ENCODE results near the gene ANKZF1.
"Not testable (repeated sequence)": the region's sequence is repeated elsewhere in the genome, so short reads cannot be mapped to it uniquely, and the experiment has no call there.

The ANKZF1 gene

DNA sequence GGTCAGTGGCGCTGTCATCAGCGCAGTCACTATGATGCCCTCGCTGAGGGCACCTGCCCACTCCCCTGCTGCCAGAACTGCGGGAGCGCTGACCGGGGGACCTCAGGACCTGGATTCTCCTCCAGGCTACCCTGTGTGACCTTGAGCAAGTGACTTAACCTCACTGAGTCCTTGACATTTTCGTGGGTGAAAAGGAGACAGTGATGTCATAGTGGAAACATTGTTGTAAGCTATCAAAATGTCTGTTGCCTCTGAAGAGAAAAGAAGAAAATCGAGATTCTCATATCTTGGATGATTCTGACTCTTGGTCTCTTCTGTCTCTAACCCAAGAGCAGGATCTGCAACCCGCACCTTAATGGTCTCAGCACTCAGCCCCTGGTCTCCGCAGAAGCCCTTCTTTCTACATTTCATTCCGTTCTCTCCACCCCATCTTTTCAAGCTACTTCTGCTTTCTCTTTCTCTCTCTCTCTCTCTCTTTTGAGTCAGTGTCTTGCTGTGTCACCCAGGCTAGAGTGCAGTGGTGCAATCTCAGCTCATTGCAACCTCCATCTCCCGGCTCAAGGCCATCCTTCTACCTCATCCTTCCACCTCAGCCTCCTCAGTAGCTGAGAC, 25.1 kb downstream of the ANKZF1 start:
- DNase-seq (ENCODE audit: extremely low read depth, insufficient read length): peak; percentile 60
- Histone ChIP-seq H3K36me3 (ENCODE audit: control insufficient read depth, insufficient read depth, low read length) (peaks cover 12% of the 10 kb centered on the region), H3K4me3 (replicated peaks; ENCODE audit: low read depth, low read length) (peak overlapping the region; percentile 92), H3K27me3 (replicated peaks; ENCODE audit: control insufficient read depth, insufficient read depth, low read length) (no peaks in the 10 kb centered on the region)
- TF ChIP-seq, protein P1, sequence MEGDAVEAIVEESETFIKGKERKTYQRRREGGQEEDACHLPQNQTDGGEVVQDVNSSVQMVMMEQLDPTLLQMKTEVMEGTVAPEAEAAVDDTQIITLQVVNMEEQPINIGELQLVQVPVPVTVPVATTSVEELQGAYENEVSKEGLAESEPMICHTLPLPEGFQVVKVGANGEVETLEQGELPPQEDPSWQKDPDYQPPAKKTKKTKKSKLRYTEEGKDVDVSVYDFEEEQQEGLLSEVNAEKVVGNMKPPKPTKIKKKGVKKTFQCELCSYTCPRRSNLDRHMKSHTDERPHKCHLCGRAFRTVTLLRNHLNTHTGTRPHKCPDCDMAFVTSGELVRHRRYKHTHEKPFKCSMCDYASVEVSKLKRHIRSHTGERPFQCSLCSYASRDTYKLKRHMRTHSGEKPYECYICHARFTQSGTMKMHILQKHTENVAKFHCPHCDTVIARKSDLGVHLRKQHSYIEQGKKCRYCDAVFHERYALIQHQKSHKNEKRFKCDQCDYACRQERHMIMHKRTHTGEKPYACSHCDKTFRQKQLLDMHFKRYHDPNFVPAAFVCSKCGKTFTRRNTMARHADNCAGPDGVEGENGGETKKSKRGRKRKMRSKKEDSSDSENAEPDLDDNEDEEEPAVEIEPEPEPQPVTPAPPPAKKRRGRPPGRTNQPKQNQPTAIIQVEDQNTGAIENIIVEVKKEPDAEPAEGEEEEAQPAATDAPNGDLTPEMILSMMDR (IDR thresholded peaks at IDR 0.05; ENCODE audit: insufficient read depth, low read length, poor library complexity, severe bottlenecking): no peak

DNA sequence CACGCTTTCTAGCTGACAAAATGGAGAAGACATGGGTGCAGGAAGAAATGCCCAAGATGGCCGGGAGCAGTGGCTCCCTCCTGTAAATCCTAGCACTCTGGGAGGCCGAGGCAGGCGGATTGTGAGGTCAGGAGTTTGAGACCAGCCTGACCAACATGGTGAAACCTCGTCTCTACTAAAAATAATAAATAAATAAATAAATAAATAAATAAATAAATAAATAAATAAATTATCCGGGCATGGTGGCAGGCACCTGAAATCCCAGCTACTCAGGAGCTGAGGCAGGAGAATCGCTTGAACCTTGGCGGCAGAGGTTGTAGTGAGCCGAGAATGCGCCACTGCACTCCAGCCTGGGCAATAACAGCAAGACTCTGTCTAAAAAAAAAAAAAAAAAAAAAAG, 29.3 kb downstream of the ANKZF1 start:
- not testable (repeated sequence) for DNase-seq (ENCODE audit: extremely low read depth, insufficient read length); H3K36me3 ChIP-seq (ENCODE audit: control insufficient read depth, insufficient read depth, low read length); H3K27me3 ChIP-seq (replicated peaks; ENCODE audit: control insufficient read depth, insufficient read depth, low read length); H3K4me3 ChIP-seq (replicated peaks; ENCODE audit: low read depth, low read length)

DNA sequence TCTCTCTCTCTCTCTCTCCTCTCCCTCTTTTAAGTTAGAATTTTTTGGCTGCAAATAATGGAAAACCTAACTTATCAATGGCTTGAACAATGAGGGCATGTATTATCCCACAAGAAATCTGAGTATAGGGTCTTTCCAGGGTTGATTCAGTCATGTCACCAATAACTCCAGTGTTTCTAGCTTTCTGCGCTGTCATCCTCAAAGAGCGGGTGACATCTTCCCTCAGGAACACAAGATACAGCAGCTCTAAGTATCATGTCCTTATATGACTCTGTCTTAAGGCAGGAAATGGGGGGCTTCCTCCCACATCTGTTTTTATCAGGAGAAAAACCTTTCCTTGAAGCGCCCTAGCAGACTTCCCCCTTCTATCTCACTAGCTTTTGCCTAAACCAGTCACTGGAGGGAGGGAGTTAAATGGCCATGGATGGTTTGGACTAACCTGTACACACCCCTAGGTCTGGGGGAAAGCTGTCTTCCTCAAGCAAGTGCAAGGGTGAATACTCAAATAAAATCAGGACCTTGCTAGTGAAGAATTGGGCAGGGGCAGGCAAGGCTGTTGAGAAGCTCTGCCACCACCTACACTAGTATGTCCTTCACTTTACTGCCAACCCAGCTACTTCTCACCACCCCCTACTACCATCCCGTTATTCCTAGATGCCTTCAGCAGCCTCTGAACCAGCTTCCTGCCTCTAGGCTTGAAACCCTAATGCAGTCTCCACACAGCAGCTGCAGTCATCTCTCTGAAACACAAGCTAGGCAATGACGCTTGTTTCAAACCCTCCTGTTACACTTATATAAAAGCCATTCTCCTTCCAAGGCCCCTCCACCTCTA, 31.6 kb downstream of the ANKZF1 start:
- TF ChIP-seq, protein P1 (IDR thresholded peaks at IDR 0.05; ENCODE audit: insufficient read depth, low read length, poor library complexity, severe bottlenecking): no peak
- Histone ChIP-seq H3K4me3 (replicated peaks; ENCODE audit: low read depth, low read length) (no peak overlapping the region), H3K27me3 (replicated peaks; ENCODE audit: control insufficient read depth, insufficient read depth, low read length) (no peaks in the 10 kb centered on the region), H3K36me3 (ENCODE audit: control insufficient read depth, insufficient read depth, low read length) (no peaks in the 10 kb centered on the region)
- no peak for DNase-seq (ENCODE audit: extremely low read depth, insufficient read length)

DNA sequence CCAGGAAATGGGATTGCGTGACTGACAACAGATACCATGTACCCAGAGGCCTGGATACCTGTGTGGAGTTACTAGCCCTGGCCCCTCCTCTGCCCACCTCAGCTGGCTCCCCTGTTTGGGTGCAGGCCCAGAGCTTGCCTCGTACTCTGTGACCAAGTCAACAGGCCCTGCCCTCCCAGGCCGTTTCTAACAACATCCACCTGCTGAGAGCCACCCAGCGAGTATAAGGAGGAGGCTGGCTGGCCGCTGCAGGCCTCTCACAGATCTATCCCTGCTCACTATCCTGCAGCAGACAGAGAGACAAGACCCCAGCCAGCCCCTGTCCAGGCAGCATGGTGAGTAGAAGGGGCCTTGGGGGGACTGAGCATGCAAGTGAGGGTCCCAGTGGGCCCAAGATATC, 36.6 kb downstream of the ANKZF1 start:
- TF ChIP-seq, protein P1 (IDR thresholded peaks at IDR 0.05; ENCODE audit: insufficient read depth, low read length, poor library complexity, severe bottlenecking): no peak
- no peaks in the 10 kb centered on the region for H3K36me3 ChIP-seq (ENCODE audit: control insufficient read depth, insufficient read depth, low read length)
- H3K4me3 ChIP-seq (replicated peaks; ENCODE audit: low read depth, low read length): no peak overlapping the region
- no peak for DNase-seq (ENCODE audit: extremely low read depth, insufficient read length)
- no peaks in the 10 kb centered on the region for H3K27me3 ChIP-seq (replicated peaks; ENCODE audit: control insufficient read depth, insufficient read depth, low read length)

DNA sequence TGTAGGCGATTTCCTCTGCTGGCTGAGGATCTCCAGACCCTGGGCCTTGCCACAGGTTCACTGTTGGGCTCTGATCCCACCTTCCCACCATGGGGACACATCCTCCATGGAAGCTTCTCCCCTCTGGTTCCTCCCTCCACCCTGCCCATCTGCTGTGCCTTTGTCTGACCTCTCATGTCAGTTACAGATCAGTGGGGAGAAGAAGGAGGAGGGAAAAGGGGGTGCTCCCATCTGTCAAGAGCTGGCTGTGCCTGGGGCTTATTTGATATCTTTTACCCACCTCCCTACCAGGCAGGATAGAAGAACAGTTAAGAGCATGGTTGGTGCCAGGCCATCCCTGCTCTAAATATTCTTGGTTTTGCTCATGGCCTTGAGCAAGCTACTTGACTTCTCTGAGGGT, 37.3 kb downstream of the ANKZF1 start:
- TF ChIP-seq, protein P1 (IDR thresholded peaks at IDR 0.05; ENCODE audit: insufficient read depth, low read length, poor library complexity, severe bottlenecking): no peak
- no peak overlapping the region for H3K4me3 ChIP-seq (replicated peaks; ENCODE audit: low read depth, low read length)
- no peaks in the 10 kb centered on the region for H3K27me3 ChIP-seq (replicated peaks; ENCODE audit: control insufficient read depth, insufficient read depth, low read length)
- no peak for DNase-seq (ENCODE audit: extremely low read depth, insufficient read length)
- H3K36me3 ChIP-seq (ENCODE audit: control insufficient read depth, insufficient read depth, low read length): no peaks in the 10 kb centered on the region

DNA sequence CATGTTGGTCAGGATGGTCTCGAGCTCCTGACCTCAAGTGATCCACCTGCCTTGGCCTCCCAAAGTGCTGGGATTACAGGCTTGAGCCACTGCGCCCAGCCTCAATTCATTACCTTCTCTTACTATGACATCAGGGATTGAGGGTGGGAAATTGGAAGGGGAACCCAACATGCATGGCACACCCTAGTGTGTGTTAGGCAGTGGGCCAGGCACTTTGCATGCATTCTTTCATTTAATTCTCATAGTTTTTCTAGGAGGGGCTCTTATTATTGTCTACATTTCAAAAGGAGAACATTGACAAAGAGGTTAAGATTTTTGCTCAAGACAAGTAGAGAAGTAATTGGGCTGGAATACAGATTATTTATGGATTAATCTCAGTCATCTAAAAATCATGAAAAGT, 38.7 kb downstream of the ANKZF1 start:
- DNase-seq (ENCODE audit: extremely low read depth, insufficient read length): no peak
- no peaks in the 10 kb centered on the region for H3K27me3 ChIP-seq (replicated peaks; ENCODE audit: control insufficient read depth, insufficient read depth, low read length)
- H3K36me3 ChIP-seq (ENCODE audit: control insufficient read depth, insufficient read depth, low read length): no peaks in the 10 kb centered on the region
- H3K4me3 ChIP-seq (replicated peaks; ENCODE audit: low read depth, low read length): no peak overlapping the region
- TF ChIP-seq, protein P1 (IDR thresholded peaks at IDR 0.05; ENCODE audit: insufficient read depth, low read length, poor library complexity, severe bottlenecking): no peak

Measured in GM06990 (cell line).